ENCODE measurements around the gene KIF26A. TPM values are rescaled to one million over a fixed set of nuclear protein-coding genes. Genes with fewer than 3 reads are reported as not detected.

Gene KIF26A
- total and polyA plus RNA-seq, 2 of the 4 experiments (the other 2 are of a cell fraction), result not detected

- H3K23ac ChIP-seq (ENCODE audit: low read depth, low read length), result no peak overlapping the region
- CTCF ChIA-PET, result no interaction called here
- ATAC-seq (ENCODE audit: low read depth), result no peak
- H3K4me1 ChIP-seq (ENCODE audit: control insufficient read depth, insufficient read depth, low read length), result no peaks in the 10 kb centered on the region
- H4K91ac ChIP-seq (ENCODE audit: insufficient read depth, low read depth, low read length), result no peak overlapping the region
- H2BK5ac ChIP-seq (ENCODE audit: low read depth, low read length, poor library complexity, severe bottlenecking), result no peak overlapping the region
- no peaks in the 10 kb centered on the region for H3K9me1 ChIP-seq (ENCODE audit: insufficient read depth, low read length)
- no peak overlapping the region for H2BK20ac ChIP-seq (ENCODE audit: low read depth, low read length)
- H2BK15ac ChIP-seq (ENCODE audit: low read depth, low read length), result no peak overlapping the region
- H2AFZ ChIP-seq (replicated peaks; ENCODE audit: low read length, poor library complexity), result no peak overlapping the region
- no peak overlapping the region for H3K27ac ChIP-seq (ENCODE audit: insufficient read depth, low read length)
- no peak overlapping the region for H3K56ac ChIP-seq (ENCODE audit: extremely low read depth, insufficient read depth, low read length)
- no peak overlapping the region for H3K14ac ChIP-seq (replicated peaks; ENCODE audit: low read depth, low read length)
- dilution Hi-C loops (cut with HindIII; ENCODE audit: low sequenced_read_pairs, unreplicated experiment) (no loop called here), intact Hi-C loops (cut with micrococcal nuclease) (no loop called here), in situ Hi-C loops (cut with MboI; ENCODE audit: low sequenced_read_pairs) (no loop called here)
- POLR2A ChIA-PET (ENCODE audit: unreplicated experiment), result no interaction called here
- H3K79me1 ChIP-seq (ENCODE audit: low read depth in 1 of 2, low read length in 2 of 2), result no peaks in the 10 kb centered on the region
- H3K4me3 ChIP-seq (ENCODE audit: insufficient read depth, low read depth, low read length), result no peak overlapping the region
- no peak overlapping the region for H2AK9ac ChIP-seq (replicated peaks; ENCODE audit: low read depth, low read length, poor library complexity)
- H3K9me3 ChIP-seq (ENCODE audit: control insufficient read depth, insufficient read depth, low read length), result peaks cover 69% of the 10 kb centered on the region
- BruUV-seq (replicated peaks), result no TSS peak
- TF ChIP-seq POLR2A (IDR thresholded peaks at IDR 0.05; ENCODE audit: low read depth, low read length) (no peak), SMC3 (IDR thresholded peaks at IDR 0.05; ENCODE audit: low read depth, low read length) (no peak), RCOR1 (IDR thresholded peaks at IDR 0.05; ENCODE audit: insufficient replicate concordance, low read length) (no peak), RFX5 (IDR thresholded peaks at IDR 0.05; ENCODE audit: low read depth, low read length) (no peak)
- no peaks in the 10 kb centered on the region for H3K27me3 ChIP-seq (ENCODE audit: control insufficient read depth, insufficient read depth, low read length)
- H4K5ac ChIP-seq (ENCODE audit: low read depth, low read length), result no peak overlapping the region
- no peak overlapping the region for H3K4ac ChIP-seq (ENCODE audit: low read depth, low read length)
- 22% methylated on average over 1 of the region's 1 CpG; no CpG with 5 or more reads in 1 of the 2 experiments for WGBS, 2 experiments (ENCODE audit: extremely low coverage in 2 of 2, insufficient read length in 1 of 2)
- H2BK120ac ChIP-seq (ENCODE audit: low read depth, low read length), result no peak overlapping the region
- H3K9ac ChIP-seq (ENCODE audit: low read depth, low read length), result no peak overlapping the region
- H3K36me3 ChIP-seq (ENCODE audit: control insufficient read depth, insufficient read depth, low read length), result no peaks in the 10 kb centered on the region
- DNase-seq, result no peak
- H4K20me1 ChIP-seq (ENCODE audit: insufficient read depth, low read length), result no peaks in the 10 kb centered on the region
- H2AK5ac ChIP-seq (ENCODE audit: low read depth, low read length), result no peak overlapping the region
- H3K4me2 ChIP-seq (ENCODE audit: low read depth, low read length), result no peak overlapping the region
- no peak overlapping the region for H4K8ac ChIP-seq (ENCODE audit: low read depth in 2 of 2, low read length in 2 of 2)
- no peak overlapping the region for H3K18ac ChIP-seq (ENCODE audit: low read depth, low read length)
Observed at GRCh38 chr14:104227806-104228205, 89.4 kb downstream of the KIF26A start.

All from IMR-90 (cell line).